H9 (cell line): ENCODE results near the gene INVS. TPM values are rescaled to one million over a fixed set of nuclear protein-coding genes. Genes with fewer than 3 reads are reported as not detected.

ENCODE experiments used
- DNase-seq: peaks from one replicate; pipeline ENCODE4 v3.0.0-alpha.2; 2017
- H2AFZ ChIP-seq: one replicate; pipeline ENCODE4 v1.6.1; 2013; ENCODE audit warnings: mild to moderate bottlenecking, low read length, control low read depth, moderate library complexity
- H2AK5ac ChIP-seq: 2 replicates; pipeline ENCODE4 v1.6.1; 2013; ENCODE audit warnings: low read length, control low read depth, mixed read lengths; ENCODE audit not compliant: insufficient read length
- H2BK120ac ChIP-seq: one replicate; pipeline ENCODE4 v1.6.1; 2013; ENCODE audit warnings: low read depth, mild to moderate bottlenecking, low read length, control low read depth, inconsistent platforms; ENCODE audit not compliant: poor library complexity, severe bottlenecking
- H2BK12ac ChIP-seq: 2 replicates; pipeline ENCODE4 v1.6.1; 2013; ENCODE audit warnings: low read length, control low read depth, mixed read lengths, low read depth; ENCODE audit not compliant: insufficient read length
- H2BK15ac ChIP-seq: 2 replicates; pipeline ENCODE4 v1.6.1; 2013; ENCODE audit warnings: low read depth, low read length, control low read depth
- H2BK20ac ChIP-seq: one replicate; pipeline ENCODE4 v1.6.1; 2013; ENCODE audit warnings: low read depth, mild to moderate bottlenecking, low read length, control low read depth, inconsistent platforms; ENCODE audit not compliant: poor library complexity, severe bottlenecking
- H2BK5ac ChIP-seq: 2 replicates; pipeline ENCODE4 v1.6.1; 2013; ENCODE audit warnings: low read length, control low read depth, mixed read lengths; ENCODE audit not compliant: insufficient read length
- H3K14ac ChIP-seq: 2 replicates; pipeline ENCODE4 v1.6.1; 2013; ENCODE audit warnings: low read length, control low read depth; ENCODE audit not compliant: insufficient read depth
- H3K18ac ChIP-seq: 2 replicates; pipeline ENCODE4 v1.6.1; 2013; ENCODE audit warnings: low read depth, mild to moderate bottlenecking, mixed read lengths, low read length, control low read depth; ENCODE audit not compliant: insufficient read length
- H3K23ac ChIP-seq: 2 replicates; pipeline ENCODE4 v1.6.1; 2013; ENCODE audit warnings: low read length, control low read depth, mixed read lengths, low read depth; ENCODE audit not compliant: insufficient read length
- H3K23me2 ChIP-seq: 2 replicates; pipeline ENCODE4 v1.6.1; 2013; ENCODE audit warnings: low read depth, mild to moderate bottlenecking, mixed read lengths, low read length, control low read depth; ENCODE audit not compliant: insufficient read length, poor library complexity, severe bottlenecking
- H3K27ac ChIP-seq: 2 replicates; pipeline ENCODE4 v1.5.1; 2013; ENCODE audit warnings: low read length, control low read depth, mixed read lengths, low read depth; ENCODE audit not compliant: insufficient read length
- H3K27me3 ChIP-seq: 2 replicates; pipeline ENCODE4 v1.6.1; 2013; ENCODE audit warnings: low read length, control low read depth, inconsistent platforms; ENCODE audit not compliant: insufficient read depth
- H3K4ac ChIP-seq: 2 replicates; pipeline ENCODE4 v1.6.1; 2013; ENCODE audit warnings: low read depth, mild to moderate bottlenecking, control low read depth, inconsistent platforms, low read length, moderate library complexity
- H3K4me1 ChIP-seq: 2 replicates; pipeline ENCODE4 v1.6.1; 2013; ENCODE audit warnings: low read length, control low read depth, inconsistent platforms; ENCODE audit not compliant: insufficient read depth
- H3K4me2 ChIP-seq: 2 replicates; pipeline ENCODE4 v1.6.1; 2013; ENCODE audit warnings: low read length, control low read depth, mixed read lengths; ENCODE audit not compliant: insufficient read length, insufficient read depth
- H3K56ac ChIP-seq: 2 replicates; pipeline ENCODE4 v1.6.1; 2013; ENCODE audit warnings: low read depth, mild to moderate bottlenecking, mixed read lengths, low read length, control low read depth; ENCODE audit not compliant: insufficient read length
- H3K79me1 ChIP-seq: 2 replicates; pipeline ENCODE4 v1.6.1; 2013; ENCODE audit warnings: low read depth, mild to moderate bottlenecking, moderate library complexity, low read length, control low read depth, inconsistent platforms; ENCODE audit not compliant: insufficient read depth, poor library complexity, severe bottlenecking
- H3K79me2 ChIP-seq: 2 replicates; pipeline ENCODE4 v1.6.1; 2013; ENCODE audit warnings: low read length, control low read depth, inconsistent platforms; ENCODE audit not compliant: insufficient read depth
- H3K9ac ChIP-seq: 2 replicates; pipeline ENCODE4 v1.6.1; 2013; ENCODE audit warnings: low read length, control low read depth, mixed read lengths; ENCODE audit not compliant: insufficient read length; ENCODE audit errors: extremely low read depth
- H3K9me3 ChIP-seq: one replicate; pipeline ENCODE4 v1.6.1; 2013; ENCODE audit warnings: low read depth, low read length, inconsistent platforms; ENCODE audit not compliant: control insufficient read depth
- H3T11ph ChIP-seq: one replicate; pipeline ENCODE4 v1.6.1; 2013; ENCODE audit warnings: mild to moderate bottlenecking, low read length, control low read depth, inconsistent platforms
- H4K20me1 ChIP-seq: one replicate; pipeline ENCODE4 v1.6.1; 2013; ENCODE audit not compliant: control insufficient read depth, insufficient read length, insufficient read depth
- H4K5ac ChIP-seq: 2 replicates; pipeline ENCODE4 v1.6.1; 2013; ENCODE audit warnings: low read depth, mild to moderate bottlenecking, mixed read lengths, low read length, control low read depth; ENCODE audit not compliant: insufficient read length
- H4K8ac ChIP-seq: replicated peaks from 2 replicates; pipeline ENCODE4 v1.6.1; 2013; ENCODE audit warnings: low read length, control low read depth, mixed read lengths, low read depth; ENCODE audit not compliant: insufficient read length
- H4K91ac ChIP-seq: 2 replicates; pipeline ENCODE4 v1.6.1; 2013; ENCODE audit warnings: low read depth, mild to moderate bottlenecking, moderate library complexity, mixed read lengths, low read length, control low read depth; ENCODE audit not compliant: insufficient read length
- H3K27ac Mint-ChIP-seq, 3 experiments: 2 replicates in 2 of 3; 3 replicates in 1 of 3; pipeline ENCODE4 v1.8.0; 2020 to 2021; ENCODE audit warnings: mixed read lengths in 3 of 3, mild to moderate bottlenecking in 1 of 3, moderate library complexity in 1 of 3
- H3K27me3 Mint-ChIP-seq: 2 replicates; pipeline ENCODE4 v1.8.0; 2021; ENCODE audit warnings: low read depth, mild to moderate bottlenecking, moderate library complexity, mixed read lengths
- H3K36me3 Mint-ChIP-seq, 3 experiments: 2 replicates in 2 of 3; 3 replicates in 1 of 3; pipeline ENCODE4 v1.8.0; 2020 to 2021; ENCODE audit warnings: low read depth in 3 of 3, mixed read lengths in 3 of 3; ENCODE audit not compliant: insufficient read depth in 1 of 3
- H3K4me1 Mint-ChIP-seq, 2 experiments: 2 replicates each; pipeline ENCODE4 v1.8.0; 2020; ENCODE audit warnings: mixed read lengths in 2 of 2
- H3K4me3 Mint-ChIP-seq, 2 experiments: 2 replicates in 1 of 2; 3 replicates in 1 of 2; pipeline ENCODE4 v1.8.0; 2020 to 2021; ENCODE audit warnings: mild to moderate bottlenecking in 2 of 2, mixed read lengths in 2 of 2, moderate library complexity in 1 of 2
- H3K9me3 Mint-ChIP-seq, 2 experiments: 2 replicates in 1 of 2; 3 replicates in 1 of 2; pipeline ENCODE4 v1.8.0; 2020; ENCODE audit warnings: mild to moderate bottlenecking in 2 of 2, mixed read lengths in 2 of 2, moderate library complexity in 1 of 2
- CTCF ChIP-seq: fragments of 200-600 bp; sonication (generic); conservative IDR thresholded peaks from 3 replicates; pipeline ENCODE4 v1.8.0; 2021; ENCODE audit warnings: antibody characterized with exemption, mild to moderate bottlenecking
- WGBS: extraction: QIAGEN DNeasy Blood & Tissue Kit; methylation state at CpG from one replicate; pipeline ENCODE4 v1.1.7; 2013; ENCODE audit warnings: missing lambda C conversion rate, low lambda C conversion rate, mixed read lengths; ENCODE audit not compliant: insufficient read length; ENCODE audit errors: extremely low coverage; 5-methylcytosine and 5-hydroxymethylcytosine counted together
- total RNA-seq: library from RNA; stranded (reverse); gene quantifications from 2 replicates; pipeline ENCODE4 v1.2.1, GENCODE V29; 2021

INVS gene
- total RNA-seq, 1 experiment from 2014 or later: 7.5 TPM

- Mint-ChIP-seq H3K36me3 (no peaks in the 10 kb centered on the region), H3K27me3 (no peaks in the 10 kb centered on the region), H3K9me3 (no peaks in the 10 kb centered on the region), H3K4me3 (no peak overlapping the region), H3K4me1 (peaks cover 23 to 27% of the 10 kb centered on the region in 2 experiments), H3K27ac (no peak overlapping the region; a peak in 1 of 7 replicates)
- Histone ChIP-seq H4K5ac (no peak overlapping the region), H3K56ac (no peak overlapping the region), H2BK20ac (no peak overlapping the region), H3K4ac (no peak overlapping the region), H3K79me1 (no peaks in the 10 kb centered on the region), H3K23me2 (no peaks in the 10 kb centered on the region), H3K27me3 (no peaks in the 10 kb centered on the region), H2BK12ac (no peak overlapping the region), H3T11ph (no peak overlapping the region), H2BK15ac (no peak overlapping the region), H3K9me3 (no peaks in the 10 kb centered on the region), H2AK5ac (no peak overlapping the region), H3K18ac (no peak overlapping the region), H3K4me1 (peaks cover 2% of the 10 kb centered on the region; the same call in 1 of the 2 replicates), H3K27ac (no peak overlapping the region), H2AFZ (no peak overlapping the region), H3K23ac (no peak overlapping the region), H2BK5ac (no peak overlapping the region), H2BK120ac (no peak overlapping the region), H4K91ac (no peak overlapping the region), H4K20me1 (no peaks in the 10 kb centered on the region), H3K79me2 (0 out of 2 replicates have a peak, but pooled peaks cover 1% of the 10 kb centered on the region), H3K14ac (no peak overlapping the region), H3K9ac (no peak overlapping the region), H3K4me2 (no peak overlapping the region), H4K8ac (no peak overlapping the region)
- no peak for DNase-seq
- no CpG with 5 or more reads among the region's 5 CpGs for WGBS
- TF ChIP-seq CTCF: no peak
Measured at GRCh38 chr9:100084734-100085133, 14.3 kb upstream of the INVS start.
